H54 (cell line): Measurements from ENCODE around the gene TLR10.

Experiments
- DNase-seq: peaks from one replicate; pipeline ENCODE4 v3.0.0; 2011; ENCODE audit warnings: low spot score, mixed read lengths; ENCODE audit not compliant: insufficient read length
- FAIRE-seq: peaks from 3 replicates; lab custom pipeline; 2011; peaks lifted over from hg19 to GRCh38; lab: Jason Lieb, UNC
- POLR2A ChIP-seq: IDR thresholded peaks from 2 replicates; pipeline ENCODE4 v1.6.1; 2011; ENCODE audit warnings: low read depth, mild to moderate bottlenecking, low read length

Gene TLR10

GRCh38 chr4:38805530-38806145 lies 22.8 kb upstream of the TLR10 start:
- DNase-seq (no peak), FAIRE-seq (no peak)
- no peak for TF ChIP-seq POLR2A

GRCh38 chr4:38804654-38805295 lies 22.0 kb upstream of the TLR10 start, which contains the start of gene TLR1:
TSS of gene TLR1 (minus strand) at chr4:38804791. CDS start at chr4:38798831, 5,960 bp downstream.
- no peak for TF ChIP-seq POLR2A
- no peak for DNase-seq
- no peak for FAIRE-seq

- FAIRE-seq, result no peak
- no peak for TF ChIP-seq POLR2A
- no peak for DNase-seq
Measured at GRCh38 chr4:38803833-38804653, 21.3 kb upstream of the TLR10 start.

- FAIRE-seq (no peak), DNase-seq (no peak)
- no peak for TF ChIP-seq POLR2A
Measured at GRCh38 chr4:38802561-38803355, 20.0 kb upstream of the TLR10 start.

- no peak for FAIRE-seq
- no peak for TF ChIP-seq POLR2A
- no peak for DNase-seq
Measured at GRCh38 chr4:38800961-38801450, 18.2 kb upstream of the TLR10 start.

GRCh38 chr4:38800366-38800765 lies 17.6 kb upstream of the TLR10 start:
- no peak for TF ChIP-seq POLR2A
- no peak for FAIRE-seq

GRCh38 chr4:38795087-38795486 lies 12.3 kb upstream of the TLR10 start:
- no peak for DNase-seq
- TF ChIP-seq POLR2A, result no peak
- no peak for FAIRE-seq

More at GRCh38 chr4:38800366-38800765, 17.6 kb upstream of the TLR10 start:
- DNase-seq, result no peak

- TF ChIP-seq POLR2A, result no peak
- FAIRE-seq (no peak), DNase-seq (no peak)
Measured at GRCh38 chr4:38794051-38794450, 11.3 kb upstream of the TLR10 start.

- FAIRE-seq (no peak), DNase-seq (no peak)
- no peak for TF ChIP-seq POLR2A
Measured at GRCh38 chr4:38791010-38791409, 8.2 kb upstream of the TLR10 start.

GRCh38 chr4:38788317-38788716 lies 5.5 kb upstream of the TLR10 start:
- FAIRE-seq, result no peak
- TF ChIP-seq POLR2A, result no peak

GRCh38 chr4:38787693-38788092 lies 4.9 kb upstream of the TLR10 start:
- no peak for FAIRE-seq
- TF ChIP-seq POLR2A, result no peak
- no peak for DNase-seq

More at GRCh38 chr4:38788317-38788716, 5.5 kb upstream of the TLR10 start:
- DNase-seq, result no peak

GRCh38 chr4:38785901-38786402 lies 3.2 kb upstream of the TLR10 start:
- DNase-seq, result no peak
- no peak for TF ChIP-seq POLR2A
- FAIRE-seq, result no peak
